ENCODE results near the gene OPRL1. TPM values are rescaled to one million over a fixed set of nuclear protein-coding genes. Genes with fewer than 3 reads are reported as not detected.
A peak's percentile ranks its signal among the peaks of the same experiment; 100 is the strongest.

Gene OPRL1
- total and polyA plus RNA-seq, 2 of the 8 experiments (the other 6 are each of a cell fraction or from before 2014, with no cell fraction given) = 0.63 to 0.98 TPM

DNA sequence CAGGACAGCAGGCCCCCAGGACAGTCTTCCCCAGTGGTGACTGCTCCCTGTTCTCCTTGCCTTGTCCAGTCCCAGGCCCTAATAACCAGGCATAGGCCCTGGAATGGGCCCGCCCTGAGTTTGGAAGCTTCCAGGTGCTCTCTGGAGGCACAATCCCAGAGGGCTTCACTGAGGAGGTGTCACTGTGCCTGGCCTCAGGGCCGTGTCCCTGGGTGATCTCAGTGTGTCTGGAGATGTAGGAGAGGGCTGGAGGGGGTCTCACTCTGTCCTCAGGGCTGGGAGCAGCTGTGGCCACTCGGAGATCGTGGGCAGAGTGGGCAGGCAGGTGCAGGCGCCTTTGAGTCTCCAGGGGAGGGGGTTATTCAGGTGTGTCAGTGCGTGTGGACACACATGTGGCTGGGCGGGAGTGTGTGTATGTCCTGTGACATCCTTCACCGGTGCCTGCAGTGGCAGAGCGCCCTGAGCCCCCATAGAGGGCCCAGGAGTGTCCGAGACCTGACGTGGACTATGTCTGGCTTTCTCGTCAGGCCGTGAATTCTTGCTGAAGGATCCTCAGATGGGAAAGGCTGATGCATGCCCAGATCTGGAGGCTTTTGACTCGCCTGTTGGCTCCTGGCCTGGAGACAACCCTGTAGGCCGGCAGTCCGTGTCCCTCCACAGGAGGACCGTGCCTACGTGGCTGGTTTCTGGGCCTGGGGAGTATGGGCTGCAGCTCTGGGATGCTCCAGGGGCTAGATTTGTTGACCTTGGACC, 33.0 kb downstream of the OPRL1 start:
- CTCF ChIA-PET (ENCODE audit: partially characterized antibody) = interaction anchor here (1.0 to 10.1 kb wide), 4 partner anchors 13 to 71 kb away, joined by 3 to 144 read pairs (median 4); partner anchors contain the start of genes LKAAEAR1, OPRL1 and RGS19
- 0 out of 2 replicates have a peak overlapping the region, but pooled peaks have one; percentile 24 for H2AK5ac ChIP-seq (ENCODE audit: low read depth, low read length)

More for the DNA sequence above, 33.0 kb downstream of the OPRL1 start:
- H3K23me2 ChIP-seq (ENCODE audit: low read depth, low read length) = no peaks in the 10 kb centered on the region
- no peak overlapping the region for H3K14ac ChIP-seq (ENCODE audit: insufficient read length)
- H2BK15ac ChIP-seq (ENCODE audit: low read length) = no peak overlapping the region
- no peak overlapping the region for H3K9ac ChIP-seq (replicated peaks in 1 of 4; ENCODE audit: extremely low read depth in 1 of 4, low read depth in 3 of 4, low read length in 3 of 4)
- POLR2A ChIA-PET (ENCODE audit: partially characterized antibody) = no interaction called here
- H4K8ac ChIP-seq (ENCODE audit: extremely low read depth, insufficient read depth, low read length) = peak overlapping the region; percentile 68; the same call in 1 of the 2 replicates
- no peaks in the 10 kb centered on the region for H3K9me3 ChIP-seq (ENCODE audit: insufficient read depth in 2 of 2, low read depth in 1 of 2, low read length in 1 of 2)
- H2AFZ ChIP-seq (ENCODE audit: low read length) = no peak overlapping the region
- H3K36me3 ChIP-seq (ENCODE audit: control insufficient read depth in 2 of 4, insufficient read depth in 4 of 4, low read length in 3 of 4) = no peaks in the 10 kb centered on the region
- no peak overlapping the region for H3K27ac ChIP-seq (ENCODE audit: low read depth, low read length)
- H2BK12ac ChIP-seq (ENCODE audit: low read depth, low read length) = no peak overlapping the region
- H3K4me1 ChIP-seq (replicated peaks in 1 of 4; ENCODE audit: control insufficient read depth in 3 of 4, insufficient read depth in 4 of 4, low read length in 3 of 4) = no peaks in the 10 kb centered on the region
- FAIRE-seq (no peak), DNase-seq (ENCODE audit: low read depth in 1 of 2, low spot score in 2 of 2) (peak in 1 of 2 experiments; percentile 43)
- WGBS, 2 experiments (ENCODE audit: extremely low coverage in 1 of 2, insufficient coverage in 1 of 2, insufficient read length in 1 of 2, insufficient replicate concordance in 2 of 2, low coverage in 1 of 2, low lambda C conversion rate in 2 of 2, missing lambda C conversion rate in 1 of 2) = 84% methylated on average over 18 of the region's 18 CpGs; no CpG with 5 or more reads in 1 of the 2 experiments
- no peak overlapping the region for H3K18ac ChIP-seq (ENCODE audit: extremely low read depth, low read length)
- no peak overlapping the region for H2BK20ac ChIP-seq (ENCODE audit: low read length)
- no peak overlapping the region for H3K56ac ChIP-seq (replicated peaks; ENCODE audit: insufficient read length, low read depth, low read length)
- no peaks in the 10 kb centered on the region for H3K79me1 ChIP-seq (ENCODE audit: low read depth, low read length)
- TF ChIP-seq HDAC2 (IDR thresholded peaks at IDR 0.05; ENCODE audit: borderline replicate concordance in 1 of 2, low read depth in 2 of 2, low read length in 2 of 2) = no peak
- TF ChIP-seq SAP30 (IDR thresholded peaks at IDR 0.05; ENCODE audit: insufficient read depth, insufficient replicate concordance, low read length) = no peak
- TF ChIP-seq NANOG (IDR thresholded peaks at IDR 0.05; ENCODE audit: insufficient read depth, low read depth, low read length, poor library complexity, severe bottlenecking) = no peak
- TF ChIP-seq YY1 (IDR thresholded peaks at IDR 0.05; ENCODE audit: low read depth, low read length) = no peak
- TF ChIP-seq PHF8 (conservative IDR thresholded peaks at IDR 0.05; ENCODE audit: low read depth, low read length) = no peak
- TF ChIP-seq HDAC6 (IDR thresholded peaks at IDR 0.05; ENCODE audit: low read depth, low read length) = no peak
- H4K5ac ChIP-seq (ENCODE audit: insufficient read length, low read depth, low read length) = no peak overlapping the region
- no peak overlapping the region for H2BK120ac ChIP-seq (replicated peaks; ENCODE audit: low read depth, low read length)
- H3K4me2 ChIP-seq (ENCODE audit: insufficient read depth in 1 of 2, low read depth in 2 of 2, low read length in 2 of 2) = no peak overlapping the region
- H3K27me3 ChIP-seq (replicated peaks in 1 of 4; ENCODE audit: control insufficient read depth in 3 of 4, extremely low read depth in 1 of 4, insufficient read depth in 3 of 4, low read length in 3 of 4) = no peaks in the 10 kb centered on the region
- no peak overlapping the region for H2BK5ac ChIP-seq (ENCODE audit: low read depth, low read length)
- H3K4ac ChIP-seq (replicated peaks; ENCODE audit: insufficient read length, low read depth, low read length) = no peak overlapping the region
- H3K23ac ChIP-seq (ENCODE audit: insufficient read length) = no peak overlapping the region
- no peak overlapping the region for H3K4me3 ChIP-seq (ENCODE audit: extremely low read depth in 1 of 4, insufficient read depth in 2 of 4, low read depth in 3 of 4, low read length in 4 of 4)
- H4K20me1 ChIP-seq (replicated peaks in 1 of 2; ENCODE audit: control insufficient read depth in 1 of 2, insufficient read depth in 2 of 2, low read length in 2 of 2) = peaks cover 0 to 2% of the 10 kb centered on the region in 2 experiments
- H3K79me2 ChIP-seq (ENCODE audit: control insufficient read depth in 1 of 2, insufficient read depth in 2 of 2, low read length in 2 of 2) = no peaks in the 10 kb centered on the region
- peak overlapping the region; percentile 40 for H4K91ac ChIP-seq (replicated peaks; ENCODE audit: insufficient read length, low read length)
